OCI-LY3 (cell line): Measurements from ENCODE around the gene SLC6A6.
A peak's percentile ranks its signal among the peaks of the same experiment; 100 is the strongest.

Source experiments
- H2AFZ ChIP-seq: fragments of 200-600, 300-600 bp; shearing (Covaris generic); 2 replicates; pipeline ENCODE4 v1.6.0; 2014; ENCODE audit warnings: antibody characterized with exemption, low read depth, low read length
- H3K27ac ChIP-seq: fragments of 200-600, 300-600 bp; sonication (generic); 2 replicates; pipeline ENCODE4 v1.5.1; 2014; ENCODE audit warnings: mild to moderate bottlenecking, low read length, moderate library complexity, mixed read lengths
- H3K27me3 ChIP-seq: fragments of 200-600, 300-600 bp; sonication (generic); 2 replicates; pipeline ENCODE4 v1.6.1; 2014; ENCODE audit warnings: low read depth, low read length, mixed read lengths
- H3K36me3 ChIP-seq: fragments of 200-600, 300-600 bp; sonication (generic); replicated peaks from 2 replicates; pipeline ENCODE3; 2014; ENCODE audit warnings: low read depth, low read length, mixed read lengths
- H3K4me1 ChIP-seq: fragments of 300-600, 200-600 bp; sonication (generic); 2 replicates; pipeline ENCODE4 v1.6.1; 2014; ENCODE audit warnings: low read length, mixed read lengths
- H3K4me2 ChIP-seq: fragments of 200-600, 300-600 bp; sonication (generic); 2 replicates; pipeline ENCODE4 v1.6.1; 2014; ENCODE audit warnings: low read length, mixed read lengths
- H3K4me3 ChIP-seq: fragments of 300-600, 200-600 bp; sonication (generic); 2 replicates; pipeline ENCODE4 v1.5.1; 2014; ENCODE audit warnings: antibody characterized with exemption, mild to moderate bottlenecking, low read length, moderate library complexity
- H3K79me2 ChIP-seq: fragments of 300-600, 200-600 bp; shearing (Covaris generic); 2 replicates; pipeline ENCODE4 v1.6.1; 2014; ENCODE audit warnings: mild to moderate bottlenecking, low read length, mixed read lengths
- H3K9ac ChIP-seq: fragments of 300-600, 200-600 bp; shearing (Covaris generic); 2 replicates; pipeline ENCODE4 v1.6.0; 2014; ENCODE audit warnings: mild to moderate bottlenecking, low read length, moderate library complexity
- H3K9me3 ChIP-seq: fragments of 200-600, 300-600 bp; shearing (Covaris generic); 2 replicates; pipeline ENCODE4 v1.6.1; 2014; ENCODE audit warnings: low read length, mixed read lengths; ENCODE audit not compliant: insufficient read depth
- H4K20me1 ChIP-seq: fragments of 200-600, 300-600 bp; sonication (generic); 2 replicates; pipeline ENCODE4 v1.6.1; 2016; ENCODE audit warnings: low read length, mixed read lengths; ENCODE audit not compliant: insufficient read depth
- CTCF ChIP-seq: fragments of 200-600, 300-600 bp; sonication (generic); IDR thresholded peaks from 2 replicates; pipeline ENCODE4 v1.5.1; 2014; ENCODE audit warnings: antibody characterized with exemption, low read length, low read depth
- EZH2phosphoT487 ChIP-seq: fragments of 200-600 bp; shearing (Covaris generic); IDR thresholded peaks from 2 replicates; pipeline ENCODE4 v1.6.1; 2018; ENCODE audit warnings: antibody characterized with exemption, mixed run types, low read depth

The SLC6A6 gene

GRCh38 chr3:14422016-14422963 is 19.9 kb downstream of the SLC6A6 start:
- H3K36me3 ChIP-seq, result peaks cover 52% of the 10 kb centered on the region
- H3K27ac ChIP-seq, result peak overlapping the region; percentile 98
- H3K4me2 ChIP-seq, result no peak overlapping the region
- peaks cover 93% of the 10 kb centered on the region for H3K79me2 ChIP-seq
- H2AFZ ChIP-seq, result no peak overlapping the region
- H3K9ac ChIP-seq, result peak overlapping the region; percentile 58; the same call in 1 of the 2 replicates
- no peak for TF ChIP-seq CTCF
- no peak for TF ChIP-seq EZH2phosphoT487
- peaks cover 9% of the 10 kb centered on the region; the same call in 1 of the 2 replicates for H4K20me1 ChIP-seq
- H3K4me3 ChIP-seq, result no peak overlapping the region
- no peaks in the 10 kb centered on the region for H3K27me3 ChIP-seq
- peaks cover 71% of the 10 kb centered on the region for H3K4me1 ChIP-seq
- no peaks in the 10 kb centered on the region for H3K9me3 ChIP-seq

GRCh38 chr3:14423197-14423743 is 20.9 kb downstream of the SLC6A6 start:
- H3K9ac ChIP-seq, result peak overlapping the region; percentile 58
- H3K9me3 ChIP-seq, result no peaks in the 10 kb centered on the region
- peak overlapping the region; percentile 27; the same call in 1 of the 2 replicates for H3K4me3 ChIP-seq
- peaks cover 47% of the 10 kb centered on the region for H3K36me3 ChIP-seq
- peaks cover 2% of the 10 kb centered on the region; the same call in 1 of the 2 replicates for H4K20me1 ChIP-seq
- H3K27me3 ChIP-seq, result no peaks in the 10 kb centered on the region
- no peak overlapping the region for H2AFZ ChIP-seq
- peaks cover 77% of the 10 kb centered on the region for H3K4me1 ChIP-seq
- H3K27ac ChIP-seq, result peak overlapping the region; percentile 98
- TF ChIP-seq EZH2phosphoT487, result no peak
- no peak for TF ChIP-seq CTCF
- H3K4me2 ChIP-seq, result peak overlapping the region; percentile 63
- H3K79me2 ChIP-seq, result peaks cover 95% of the 10 kb centered on the region

- Histone ChIP-seq H3K27ac (peak overlapping the region; percentile 98), H3K36me3 (peaks cover 40% of the 10 kb centered on the region), H3K79me2 (peaks cover 95% of the 10 kb centered on the region), H3K27me3 (no peaks in the 10 kb centered on the region), H3K4me1 (peaks cover 77% of the 10 kb centered on the region), H3K4me2 (peak overlapping the region; percentile 63), H2AFZ (no peak overlapping the region), H4K20me1 (no peaks in the 10 kb centered on the region), H3K9me3 (no peaks in the 10 kb centered on the region), H3K9ac (peak overlapping the region; percentile 58), H3K4me3 (peak overlapping the region; percentile 27; the same call in 1 of the 2 replicates)
- TF ChIP-seq EZH2phosphoT487 (no peak), CTCF (no peak)
These were observed 21.6 kb downstream of the SLC6A6 start for GRCh38 chr3:14423963-14424362.
